GM21381 (cell line): ENCODE measurements around the gene IFT52.
"Not testable (repeated sequence)": the region's sequence is repeated elsewhere in the genome, so short reads cannot be mapped to it uniquely, and the experiment has no call there.

Experiments
- ATAC-seq: cut with Tn5 transposase; IDR thresholded peaks from one replicate; pipeline ENCODE4 v1.9.1; 2021; ENCODE audit warnings: mild to moderate bottlenecking, moderate library complexity; ENCODE audit not compliant: unreplicated experiment

IFT52 gene

GRCh38 chr20:43565758-43566104 lies 25.0 kb upstream of the IFT52 start:
- ATAC-seq, result no peak

GRCh38 chr20:43567477-43567876 lies 23.3 kb upstream of the IFT52 start:
- no peak for ATAC-seq

GRCh38 chr20:43568706-43569105 lies 22.0 kb upstream of the IFT52 start:
- no peak for ATAC-seq

- ATAC-seq, result no peak
Observed at GRCh38 chr20:43569282-43569681, 21.5 kb upstream of the IFT52 start.

GRCh38 chr20:43570496-43570895 lies 20.2 kb upstream of the IFT52 start:
- no peak for ATAC-seq

- no peak for ATAC-seq
Observed at GRCh38 chr20:43571310-43571709, 19.4 kb upstream of the IFT52 start.

- no peak for ATAC-seq
Observed at GRCh38 chr20:43571771-43572170, 19.0 kb upstream of the IFT52 start.

GRCh38 chr20:43572891-43573290 lies 17.8 kb upstream of the IFT52 start:
- ATAC-seq, result no peak

GRCh38 chr20:43576108-43576507 lies 14.6 kb upstream of the IFT52 start:
- ATAC-seq, result no peak

- ATAC-seq, result no peak
Observed at GRCh38 chr20:43579861-43580793, 10.6 kb upstream of the IFT52 start.

- no peak for ATAC-seq
Observed at GRCh38 chr20:43583133-43583864, 7.4 kb upstream of the IFT52 start.

- no peak for ATAC-seq
Observed at GRCh38 chr20:43583982-43584432, 6.7 kb upstream of the IFT52 start.

GRCh38 chr20:43584448-43585136 lies 6.1 kb upstream of the IFT52 start:
- ATAC-seq, result no peak

GRCh38 chr20:43586641-43587040 lies 4.1 kb upstream of the IFT52 start:
- ATAC-seq, result no peak

- not testable (repeated sequence) for ATAC-seq
Observed at GRCh38 chr20:43588526-43588925, 2.2 kb upstream of the IFT52 start.

GRCh38 chr20:43590036-43590391 lies 723 bp upstream of the IFT52 start:
- ATAC-seq, result no peak

GRCh38 chr20:43601960-43602359 lies 11.2 kb downstream of the IFT52 start:
- ATAC-seq, result not testable (repeated sequence)

- ATAC-seq, result no peak
Observed at GRCh38 chr20:43603124-43603523, 12.4 kb downstream of the IFT52 start.

GRCh38 chr20:43605715-43606114 lies 15.0 kb downstream of the IFT52 start:
- ATAC-seq, result no peak

- not testable (repeated sequence) for ATAC-seq
Observed at GRCh38 chr20:43607278-43607677, 16.5 kb downstream of the IFT52 start.

GRCh38 chr20:43631598-43631997 lies 40.9 kb downstream of the IFT52 start:
- no peak for ATAC-seq
